Measurements from ENCODE around the gene RTN4RL2.

- TF ChIP-seq SP1 (IDR thresholded peaks at IDR 0.05) (no peak), ELF4 (IDR thresholded peaks at IDR 0.05) (no peak), TARDBP (IDR thresholded peaks at IDR 0.05) (no peak), NFRKB (IDR thresholded peaks at IDR 0.05) (no peak), SUZ12 (IDR thresholded peaks at IDR 0.05) (no peak), FOXK2 (IDR thresholded peaks at IDR 0.05) (no peak), ZNF384 (IDR thresholded peaks at IDR 0.05) (no peak), HDGF (IDR thresholded peaks at IDR 0.05; ENCODE audit: borderline replicate concordance) (no peak), CTBP1 (IDR thresholded peaks at IDR 0.05; ENCODE audit: borderline replicate concordance) (no peak)
Measured at GRCh38 chr11:57425565-57426438, 34.5 kb upstream of the RTN4RL2 start.

Data from HEK293T (cell line).